Stimulated activated CD8-positive, alpha-beta memory T cell treated with anti-CD3 and anti-CD28 coated beads, Interleukin-12 subunit alpha, Interleukin-12 subunit beta, amount 100 ng/mL, for 1 hour (primary cell): Measurements from ENCODE around the gene PPIF.

ENCODE experiments used
- DNase-seq: peaks from one replicate; pipeline ENCODE4 v3.0.0-alpha.2; 2020; ENCODE audit warnings: low read depth

PPIF gene

GRCh38 chr10:79349072-79349491, 1.8 kb downstream of the PPIF start:
- no peak for DNase-seq

- no peak for DNase-seq
Measured at GRCh38 chr10:79349766-79350406, 2.6 kb downstream of the PPIF start.

- no peak for DNase-seq
Measured at GRCh38 chr10:79350407-79351154, 3.3 kb downstream of the PPIF start.

- DNase-seq: no peak
Measured at GRCh38 chr10:79351332-79351731, 4.1 kb downstream of the PPIF start.

- DNase-seq: no peak
Measured at GRCh38 chr10:79352035-79352877, 5.0 kb downstream of the PPIF start.

- DNase-seq: no peak
Measured at GRCh38 chr10:79353000-79353406, 5.7 kb downstream of the PPIF start.

GRCh38 chr10:79353726-79354125, 6.5 kb downstream of the PPIF start:
- DNase-seq: no peak

- DNase-seq: no peak
Measured at GRCh38 chr10:79354141-79354540, 6.9 kb downstream of the PPIF start.

GRCh38 chr10:79354615-79355014, 7.3 kb downstream of the PPIF start:
- DNase-seq: no peak

- no peak for DNase-seq
Measured at GRCh38 chr10:79355420-79356017, 8.2 kb downstream of the PPIF start.

GRCh38 chr10:79356104-79356503, 8.8 kb downstream of the PPIF start:
- no peak for DNase-seq

- DNase-seq: no peak
Measured at GRCh38 chr10:79357180-79357579, 9.9 kb downstream of the PPIF start.

- DNase-seq: no peak
Measured at GRCh38 chr10:79358811-79359210, 11.5 kb downstream of the PPIF start.

GRCh38 chr10:79359816-79360498, 12.7 kb downstream of the PPIF start:
- no peak for DNase-seq

GRCh38 chr10:79360499-79361342, 13.5 kb downstream of the PPIF start:
- DNase-seq: no peak

GRCh38 chr10:79361726-79362397, 14.6 kb downstream of the PPIF start:
- DNase-seq: no peak

GRCh38 chr10:79367426-79368189, 20.3 kb downstream of the PPIF start:
- DNase-seq: no peak

- DNase-seq: no peak
Measured at GRCh38 chr10:79372871-79373270, 25.6 kb downstream of the PPIF start.
